HEK293 (cell line): Measurements from ENCODE around the gene ILKAP.

Experiments used
- CTCF ChIA-PET: fragments of 350-600 bp; formaldehyde crosslinking; extraction: SDS; loops from one replicate; lab custom pipeline; 2021; ENCODE audit warnings: antibody characterized with exemption; lab: Yijun Ruan, JAX
- POLR2A ChIA-PET: fragments of 300-600 bp; formaldehyde crosslinking; extraction: SDS; loops from one replicate; lab custom pipeline; 2020; ENCODE audit warnings: antibody characterized with exemption, inconsistent platforms; lab: Yijun Ruan, JAX
- H3K27ac ChIP-seq: fragments of 200-500 bp; sonication (Bioruptor generic); 2 replicates; pipeline ENCODE4 v1.5.1; 2014; ENCODE audit warnings: low read depth, low read length, control low read depth, inconsistent platforms; ENCODE audit errors: extremely low read depth
- H3K36me3 ChIP-seq, 2 experiments: fragments of 200-500 bp in 1 of 2; sonication (Bioruptor generic) in 1 of 2; 1 replicate in 1 of 2; 2 replicates in 1 of 2; pipeline ENCODE4 v1.5.1; 2014 to 2017; ENCODE audit warnings: inconsistent platforms in 2 of 2, low read length in 2 of 2; ENCODE audit not compliant: control insufficient read depth in 2 of 2, insufficient read depth in 1 of 2
- H3K4me1 ChIP-seq: fragments of 200-500 bp; sonication (Bioruptor generic); 2 replicates; pipeline ENCODE4 v1.5.1; 2014; ENCODE audit warnings: mild to moderate bottlenecking, low read length, inconsistent platforms; ENCODE audit not compliant: control insufficient read depth, insufficient read depth
- H3K4me3 ChIP-seq: 2 replicates; pipeline ENCODE4 v1.5.1; 2011; ENCODE audit warnings: low read depth, mild to moderate bottlenecking, control low read depth, low read length, moderate library complexity
- H3K9me3 ChIP-seq: fragments of 200-500 bp; sonication (Bioruptor generic); 2 replicates; pipeline ENCODE4 v1.5.1; 2014; ENCODE audit warnings: low read depth, low read length, inconsistent platforms; ENCODE audit not compliant: control insufficient read depth, insufficient read depth
- GLIS2 ChIP-seq: fragments of 450-650 bp; formaldehyde crosslinking; IDR thresholded peaks from 2 replicates; pipeline ENCODE4 v1.5.1; 2016; ENCODE audit warnings: missing biosample characterization, missing genetic modification characterization
- HOXA7 ChIP-seq: sonication (generic); formaldehyde crosslinking; IDR thresholded peaks from 2 replicates; pipeline ENCODE4 v1.8.1; 2022; ENCODE audit warnings: missing genetic modification reagents, borderline replicate concordance
- IKZF3 ChIP-seq: fragments of 450-650 bp; IDR thresholded peaks from 2 replicates; pipeline ENCODE4 v1.5.0; 2018; ENCODE audit warnings: missing biosample characterization, mild to moderate bottlenecking, missing genetic modification characterization, moderate library complexity
- KLF1 ChIP-seq: fragments of 450-650 bp; formaldehyde crosslinking; IDR thresholded peaks from 2 replicates; pipeline ENCODE4 v1.5.1; 2016; ENCODE audit warnings: missing biosample characterization, missing genetic modification characterization
- KLF9 ChIP-seq: fragments of 450-650 bp; formaldehyde crosslinking; IDR thresholded peaks from 2 replicates; pipeline ENCODE4 v1.5.1; 2016; ENCODE audit warnings: missing biosample characterization, missing genetic modification characterization, low read depth
- PRDM1 ChIP-seq: fragments of 450-650 bp; formaldehyde crosslinking; IDR thresholded peaks from 2 replicates; pipeline ENCODE4; 2016; ENCODE audit warnings: missing biosample characterization, missing genetic modification characterization
- PRDM6 ChIP-seq: fragments of 450-650 bp; formaldehyde crosslinking; IDR thresholded peaks from 2 replicates; pipeline ENCODE4 v1.5.1; 2017; ENCODE audit warnings: missing biosample characterization, missing genetic modification characterization
- ZBTB1 ChIP-seq: fragments of 450-650 bp; formaldehyde crosslinking; IDR thresholded peaks from 2 replicates; pipeline ENCODE4 v1.5.1; 2016; ENCODE audit warnings: missing biosample characterization, missing genetic modification characterization
- ZFHX2 ChIP-seq: fragments of 450-650 bp; formaldehyde crosslinking; conservative IDR thresholded peaks from 2 replicates; pipeline ENCODE4 v1.5.1; 2016; ENCODE audit warnings: missing biosample characterization, missing genetic modification characterization
- ZNF341 ChIP-seq: fragments of 450-650 bp; formaldehyde crosslinking; IDR thresholded peaks from 2 replicates; pipeline ENCODE4; 2016; ENCODE audit warnings: low read depth, missing biosample characterization, missing genetic modification characterization
- ZNF366 ChIP-seq: fragments of 450-650 bp; formaldehyde crosslinking; conservative IDR thresholded peaks from 2 replicates; pipeline ENCODE4 v1.5.1; 2016; ENCODE audit warnings: missing biosample characterization, missing genetic modification characterization
- ZNF423 ChIP-seq: fragments of 450-650 bp; formaldehyde crosslinking; IDR thresholded peaks from 2 replicates; pipeline ENCODE4 v1.5.1; 2016; ENCODE audit warnings: missing biosample characterization, missing genetic modification characterization
- ZNF426 ChIP-seq: fragments of 450-650 bp; formaldehyde crosslinking; IDR thresholded peaks from 2 replicates; pipeline ENCODE4 v1.5.1; 2017; ENCODE audit warnings: missing biosample characterization, missing genetic modification characterization, mild to moderate bottlenecking, inconsistent platforms, moderate library complexity
- ZNF510 ChIP-seq: fragments of 450-650 bp; formaldehyde crosslinking; IDR thresholded peaks from 2 replicates; pipeline ENCODE4 v1.5.1; 2018; ENCODE audit warnings: mild to moderate bottlenecking, missing genetic modification characterization, missing biosample characterization; ENCODE audit not compliant: insufficient replicate concordance
- ZNF555 ChIP-seq: fragments of 450-650 bp; formaldehyde crosslinking; conservative IDR thresholded peaks from 2 replicates; pipeline ENCODE4 v1.5.1; 2017; ENCODE audit warnings: missing biosample characterization, mild to moderate bottlenecking, missing genetic modification characterization, inconsistent platforms
- ZNF692 ChIP-seq: fragments of 450-650 bp; formaldehyde crosslinking; IDR thresholded peaks from 2 replicates; pipeline ENCODE4 v1.5.1; 2016; ENCODE audit warnings: missing biosample characterization, missing genetic modification characterization

Gene ILKAP

DNA sequence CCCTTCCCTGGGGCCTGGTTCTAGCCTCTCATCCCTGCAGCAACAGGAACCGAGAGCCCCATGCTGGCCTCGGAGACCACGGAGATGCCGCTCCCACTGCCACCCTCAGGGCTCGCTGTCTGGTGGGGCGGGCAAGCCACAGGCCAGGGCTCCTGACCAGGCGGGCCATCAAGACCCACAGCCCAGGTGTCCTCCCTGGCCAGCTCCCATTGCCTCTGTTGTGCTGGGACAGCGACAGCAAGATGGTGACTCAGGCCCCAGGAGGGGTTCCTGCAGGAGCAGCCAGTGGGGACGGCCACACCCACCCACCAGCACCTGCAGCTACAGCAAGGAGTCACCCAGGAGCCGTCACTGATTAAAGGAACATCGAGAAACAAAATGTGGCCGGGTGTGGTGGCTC, 57.6 kb downstream of the ILKAP start:
- Histone ChIP-seq H3K36me3 (no peaks in the 10 kb centered on the region), H3K9me3 (no peaks in the 10 kb centered on the region), H3K4me3 (no peak overlapping the region), H3K4me1 (no peaks in the 10 kb centered on the region), H3K27ac (no peak overlapping the region)
- POLR2A ChIA-PET: no interaction called here
- peak; percentile 86 for TF ChIP-seq KLF9 (tag by site-specific recombination)
- no peak for TF ChIP-seq PRDM1 (tag by site-specific recombination)
- TF ChIP-seq ZNF423 (tag by site-specific recombination): no peak
- no peak for TF ChIP-seq ZNF426 (tag by site-specific recombination)
- no peak for TF ChIP-seq IKZF3 (tag by site-specific recombination)
- TF ChIP-seq PRDM6 (tag by site-specific recombination): no peak
- TF ChIP-seq GLIS2 (tag by site-specific recombination): no peak
- TF ChIP-seq ZBTB1: no peak
- TF ChIP-seq KLF1: peak; percentile 32; the same call in 1 of the 2 replicates
- CTCF ChIA-PET: no interaction called here

DNA sequence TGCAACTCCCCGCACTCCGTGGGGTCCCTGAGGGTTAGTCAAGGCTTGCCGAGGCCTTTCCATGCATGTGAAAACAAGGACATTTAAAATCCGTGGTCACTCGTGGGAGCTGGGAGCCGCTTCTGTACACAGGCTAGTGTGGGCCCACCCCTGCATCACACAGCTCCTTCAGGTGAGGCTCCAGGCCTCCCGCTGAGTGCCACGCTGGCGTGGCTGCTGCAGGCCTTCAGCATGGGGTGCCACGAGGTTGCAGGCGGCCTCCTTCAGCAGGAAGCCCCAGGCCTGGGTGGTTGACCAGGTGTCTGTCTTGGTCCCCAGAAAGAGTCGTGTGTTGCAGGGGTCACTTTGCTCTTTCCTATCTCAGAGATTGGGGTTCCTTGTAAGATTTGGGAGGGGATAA, 58.4 kb downstream of the ILKAP start:
- H3K27ac ChIP-seq: no peak overlapping the region
- H3K4me1 ChIP-seq: no peaks in the 10 kb centered on the region
- ChIA-PET POLR2A (no interaction called here), CTCF (no interaction called here)
- TF ChIP-seq ZNF692 (tag by site-specific recombination): 0 out of 2 replicates have a peak, but pooled peaks have one; percentile 29
- TF ChIP-seq HOXA7 (CRISPR knock-in tag): no peak
- H3K9me3 ChIP-seq: no peaks in the 10 kb centered on the region
- no peak overlapping the region for H3K4me3 ChIP-seq
- no peaks in the 10 kb centered on the region for H3K36me3 ChIP-seq

DNA sequence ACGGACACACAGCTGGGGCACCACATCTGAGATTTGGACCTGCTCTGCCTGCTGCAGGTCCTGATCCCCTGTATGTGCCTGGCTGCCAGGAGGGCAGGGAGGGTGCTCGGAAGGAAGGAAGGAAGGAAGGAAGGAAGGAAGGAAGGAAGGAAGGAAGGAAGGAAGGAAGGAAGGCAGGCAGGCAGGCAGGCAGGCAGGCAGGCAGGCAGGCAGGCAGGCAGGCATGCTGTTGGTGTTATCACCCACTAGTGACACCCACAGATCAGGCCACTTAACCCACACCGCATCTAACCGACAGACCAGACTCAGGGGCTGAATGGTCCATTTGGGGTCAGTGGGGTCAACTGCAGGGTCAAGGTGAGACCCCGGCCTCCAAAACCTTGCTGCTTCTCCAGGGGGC, 59.2 kb downstream of the ILKAP start:
- Histone ChIP-seq H3K9me3 (no peaks in the 10 kb centered on the region), H3K4me3 (no peak overlapping the region), H3K4me1 (no peaks in the 10 kb centered on the region), H3K27ac (no peak overlapping the region), H3K36me3 (no peaks in the 10 kb centered on the region)
- ChIA-PET CTCF (no interaction called here), POLR2A (no interaction called here)
- no peak for TF ChIP-seq ZNF555 (tag by site-specific recombination)
- peak; percentile 89 for TF ChIP-seq ZNF366 (tag by site-specific recombination)
- TF ChIP-seq ZFHX2 (tag by site-specific recombination): 0 out of 2 replicates have a peak, but pooled peaks have one; percentile 20

- Histone ChIP-seq H3K27ac (no peak overlapping the region), H3K36me3 (no peaks in the 10 kb centered on the region), H3K9me3 (no peaks in the 10 kb centered on the region), H3K4me1 (no peaks in the 10 kb centered on the region), H3K4me3 (no peak overlapping the region)
- ChIA-PET POLR2A (no interaction called here), CTCF (interaction anchor here (0.6 kb wide), 1 partner anchor 12 kb away, joined by 3 read pairs; no protein-coding TSS in a partner anchor)
- TF ChIP-seq ZNF510 (tag by site-specific recombination) (no peak), ZNF341 (peak; percentile 80)
These were observed 60.1 kb downstream of the ILKAP start for GRCh38 chr2:238143239-238143951.
